Measurements from ENCODE around the gene PFDN5. TPM values are rescaled to one million over a fixed set of nuclear protein-coding genes. Genes with fewer than 3 reads are reported as not detected.
"Not testable (repeated sequence)": the region's sequence is repeated elsewhere in the genome, so short reads cannot be mapped to it uniquely, and the experiment has no call there.

Gene PFDN5
- polyA plus RNA-seq, 1 experiment = 965 TPM

GRCh38 chr12:53326460-53327185 is 31.3 kb downstream of the PFDN5 start:
- H3K36me3 ChIP-seq (ENCODE audit: control insufficient read depth, insufficient read depth, low read length) = no peaks in the 10 kb centered on the region
- peaks cover 5% of the 10 kb centered on the region for H3K27me3 ChIP-seq (ENCODE audit: control insufficient read depth, insufficient read depth, low read length)
- H3K4me3 ChIP-seq (ENCODE audit: low read depth, low read length) = no peak overlapping the region
- CTCF ChIA-PET = interaction anchor here (0.9 to 12.8 kb wide), 9 partner anchors 9 to 183 kb away, joined by 3 to 210 read pairs (median 10); partner anchors contain the start of genes AMHR2 and SP7
- POLR2A ChIA-PET = no interaction called here
- TF ChIP-seq CTCF (IDR thresholded peaks at IDR 0.05; ENCODE audit: insufficient read depth, low read depth, low read length) = no peak
- no peak for DNase-seq (ENCODE audit: low read depth)

DNA sequence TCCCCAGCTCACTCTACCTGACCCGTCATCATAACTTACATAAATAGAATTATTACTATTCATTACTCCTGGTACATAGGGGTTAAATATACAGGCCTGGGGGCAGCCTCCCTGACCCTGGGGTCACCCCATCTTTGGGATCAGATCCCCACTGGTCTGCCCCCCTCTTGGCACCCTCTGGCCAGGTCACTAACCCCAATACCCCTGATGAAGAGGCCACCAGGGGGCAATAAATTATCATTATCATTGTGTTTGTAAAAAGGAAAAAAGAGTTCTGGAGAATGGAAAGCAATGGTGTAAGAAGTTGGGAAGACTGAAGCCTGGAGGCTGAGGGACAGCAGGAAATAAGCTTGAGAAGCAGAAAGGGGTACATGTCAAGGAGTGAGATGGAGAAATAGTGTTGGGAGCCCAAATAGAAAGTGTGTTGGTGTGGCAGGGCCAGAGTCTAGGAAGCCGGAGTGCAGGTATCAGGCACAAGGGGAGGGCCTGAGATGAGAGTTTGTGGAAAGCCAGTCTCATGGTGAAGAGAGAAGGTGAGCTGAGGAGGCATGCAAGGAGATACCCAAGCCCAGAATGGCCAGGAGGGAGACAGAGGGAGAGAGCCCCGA is 32.2 kb downstream of the PFDN5 start:
- no peak for DNase-seq (ENCODE audit: low read depth)
- H3K27me3 ChIP-seq (ENCODE audit: control insufficient read depth, insufficient read depth, low read length) = peaks cover 10% of the 10 kb centered on the region
- ChIA-PET POLR2A (interaction anchor here (0.6 kb wide), 1 partner anchor 70 kb away, joined by 3 read pairs; no protein-coding TSS in a partner anchor), CTCF (interaction anchor here (0.5 to 12.8 kb wide), 10 partner anchors 8 to 182 kb away, joined by 3 to 210 read pairs (median 4); partner anchors contain the start of genes AMHR2 and SP7)
- H3K36me3 ChIP-seq (ENCODE audit: control insufficient read depth, insufficient read depth, low read length) = no peaks in the 10 kb centered on the region
- H3K4me3 ChIP-seq (ENCODE audit: low read depth, low read length) = no peak overlapping the region
- TF ChIP-seq CTCF (IDR thresholded peaks at IDR 0.05; ENCODE audit: insufficient read depth, low read depth, low read length) = peak; percentile 37

DNA sequence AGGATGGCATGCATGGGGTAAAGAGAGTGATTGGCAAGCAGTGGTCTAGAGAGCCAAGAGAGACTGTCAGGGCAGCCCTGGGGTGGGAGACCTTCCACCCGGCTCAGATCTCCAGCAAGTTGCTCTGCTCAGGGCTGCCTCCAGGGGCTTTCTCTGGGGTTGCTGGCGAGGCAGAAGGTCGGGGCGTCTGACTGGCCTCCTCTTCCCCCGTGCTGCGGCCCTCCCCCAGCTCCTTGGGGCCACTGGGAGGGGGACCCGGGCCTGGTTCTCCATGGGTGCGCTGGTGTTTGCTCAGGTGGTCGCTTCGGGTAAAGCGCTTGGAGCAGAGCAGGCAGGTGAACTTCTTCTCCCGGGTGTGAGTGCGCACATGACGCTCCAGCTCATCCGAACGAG is 32.7 kb downstream of the PFDN5 start:
- Histone ChIP-seq H3K27me3 (ENCODE audit: control insufficient read depth, insufficient read depth, low read length) (peaks cover 12% of the 10 kb centered on the region), H3K4me3 (ENCODE audit: low read depth, low read length) (no peak overlapping the region), H3K36me3 (ENCODE audit: control insufficient read depth, insufficient read depth, low read length) (no peaks in the 10 kb centered on the region)
- DNase-seq (ENCODE audit: low read depth) = no peak
- TF ChIP-seq CTCF (IDR thresholded peaks at IDR 0.05; ENCODE audit: insufficient read depth, low read depth, low read length) = no peak
- POLR2A ChIA-PET = no interaction called here
- CTCF ChIA-PET = interaction anchor here (1.5 to 12.8 kb wide), 6 partner anchors 7 to 181 kb away, joined by 4 to 210 read pairs (median 11); partner anchors contain the start of gene SP7

DNA sequence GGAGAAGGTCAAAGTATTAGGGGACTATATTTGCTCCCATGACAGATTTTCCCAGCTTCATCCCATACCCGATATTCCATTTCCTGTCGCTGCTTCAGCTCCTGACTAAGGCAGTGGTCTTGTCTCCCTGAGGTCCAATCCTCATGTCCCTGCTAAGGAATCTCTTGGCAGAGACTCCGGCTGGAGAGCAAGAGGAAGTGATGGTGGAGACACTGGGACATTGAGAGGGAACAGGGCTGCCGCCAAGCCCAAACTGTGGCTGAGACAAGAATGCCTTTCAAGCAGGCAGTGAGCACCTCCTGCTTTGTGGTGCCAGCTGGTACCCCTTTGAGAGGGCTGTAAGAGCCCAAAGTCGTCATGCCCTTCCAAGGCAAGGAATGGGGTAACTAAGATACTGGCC is 35.3 kb downstream of the PFDN5 start:
- no peak for DNase-seq (ENCODE audit: low read depth)
- ChIA-PET POLR2A (no interaction called here), CTCF (interaction anchor here (0.8 to 12.8 kb wide), 5 partner anchors 9 to 170 kb away, joined by 3 to 210 read pairs (median 5); partner anchors contain the start of genes AAAS, SP1 and TARBP2)
- H3K27me3 ChIP-seq (ENCODE audit: control insufficient read depth, insufficient read depth, low read length) = peaks cover 25% of the 10 kb centered on the region
- no peaks in the 10 kb centered on the region for H3K36me3 ChIP-seq (ENCODE audit: control insufficient read depth, insufficient read depth, low read length)
- no peak for TF ChIP-seq CTCF (IDR thresholded peaks at IDR 0.05; ENCODE audit: insufficient read depth, low read depth, low read length)
- no peak overlapping the region for H3K4me3 ChIP-seq (ENCODE audit: low read depth, low read length)

GRCh38 chr12:53332339-53332738 is 37.0 kb downstream of the PFDN5 start:
- DNase-seq (ENCODE audit: low read depth); H3K36me3 ChIP-seq (ENCODE audit: control insufficient read depth, insufficient read depth, low read length); H3K4me3 ChIP-seq (ENCODE audit: low read depth, low read length): not testable (repeated sequence)
- peaks cover 34% of the 10 kb centered on the region for H3K27me3 ChIP-seq (ENCODE audit: control insufficient read depth, insufficient read depth, low read length)
- CTCF ChIA-PET = interaction anchor here (1.4 to 12.8 kb wide), 4 partner anchors 9 to 20 kb away, joined by 3 to 210 read pairs (median 8); partner anchors contain the start of gene AAAS
- POLR2A ChIA-PET = interaction anchor here (0.6 kb wide), 1 partner anchor 24 kb away, joined by 3 read pairs; no protein-coding TSS in a partner anchor
